ENCODE results near the gene TTC21A. TPM values are rescaled to one million over a fixed set of nuclear protein-coding genes. Genes with fewer than 3 reads are reported as not detected.
A peak's percentile ranks its signal among the peaks of the same experiment; 100 is the strongest.

Gene TTC21A
- total and polyA plus RNA-seq, 7 donors, result 0.60 to 7.1 (median 4.3) TPM

DNA sequence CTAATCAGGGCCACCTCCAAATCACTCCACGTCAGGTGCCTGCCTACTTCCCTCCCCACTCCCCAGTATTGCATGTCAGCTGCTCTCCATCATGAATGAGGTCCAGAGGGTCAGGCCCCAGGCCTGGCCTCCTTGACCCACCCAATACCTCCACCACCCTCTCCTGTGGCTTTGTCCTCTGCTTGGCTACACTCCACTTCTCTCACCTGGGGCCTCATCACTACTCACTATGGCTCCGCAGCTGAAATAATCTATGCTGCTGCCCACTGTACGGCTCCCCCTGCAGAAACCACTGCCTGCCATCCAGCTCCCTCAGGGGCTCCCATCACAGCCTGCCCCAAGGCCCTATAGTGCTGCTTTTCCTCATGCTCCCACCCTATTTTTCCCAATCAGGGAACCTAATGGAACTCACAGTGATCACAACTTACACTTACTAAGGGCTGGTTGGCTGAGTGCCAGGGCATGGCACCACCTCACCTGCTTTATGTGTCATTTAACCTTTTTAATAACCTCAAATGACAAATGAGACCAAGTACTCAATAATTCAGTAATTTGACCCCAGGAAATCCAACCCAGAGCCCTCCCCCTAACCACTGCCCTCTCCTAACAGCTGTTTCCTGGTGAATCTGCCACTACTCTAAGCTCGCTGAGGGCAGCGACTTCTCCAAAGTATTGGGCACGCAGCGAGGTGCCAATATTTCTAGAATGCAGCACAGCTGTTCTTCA lies 2.4 kb upstream of the TTC21A start:
- 89 to 90% methylated on average over 7 of the region's 7 CpGs for WGBS, 2 donors
- H3K4me3 ChIP-seq, result no peak overlapping the region

DNA sequence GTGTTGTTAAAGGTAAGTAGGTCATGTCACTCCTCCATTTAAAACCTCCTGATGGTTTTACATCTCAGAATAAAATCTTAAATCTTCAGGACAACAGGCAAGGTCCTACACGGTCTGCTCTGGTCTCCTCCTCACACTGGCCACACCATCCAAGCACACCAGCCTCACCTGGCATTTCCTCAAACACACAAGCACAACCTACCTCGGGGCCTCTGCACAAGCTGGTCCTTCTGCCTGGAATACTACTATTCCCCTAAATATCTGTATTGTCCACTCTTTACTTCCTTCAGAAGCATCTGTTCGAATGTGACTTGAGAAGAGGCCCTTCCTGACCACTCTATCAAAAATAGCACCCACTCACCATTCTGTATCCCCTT lies 1.8 kb upstream of the TTC21A start:
- peak overlapping the region in 2 of 4 donors; percentile 93 to 95 for H3K27ac ChIP-seq
- H3K27me3 ChIP-seq, result no peaks in the 10 kb centered on the region
- H3K4me1 ChIP-seq, result peaks cover 0 to 59% (median 43%) of the 10 kb centered on the region in 4 donors
- intact Hi-C loops (cut with DNase I), result loop anchor here (2.0 to 5.0 kb wide), 2 partner anchors 53 to 75 kb away; partner anchors contain the start of genes SCN11A and WDR48
- H3K9me3 ChIP-seq, result no peaks in the 10 kb centered on the region
- peaks cover 0 to 13% (median 0%) of the 10 kb centered on the region in 4 donors for H3K36me3 ChIP-seq
- TF ChIP-seq POLR2AphosphoS5 (IDR thresholded peaks at IDR 0.05) (no peak), POLR2A (IDR thresholded peaks at IDR 0.05) (no peak), EP300 (IDR thresholded peaks at IDR 0.05) (no peak)
- TF ChIP-seq, protein P1, sequence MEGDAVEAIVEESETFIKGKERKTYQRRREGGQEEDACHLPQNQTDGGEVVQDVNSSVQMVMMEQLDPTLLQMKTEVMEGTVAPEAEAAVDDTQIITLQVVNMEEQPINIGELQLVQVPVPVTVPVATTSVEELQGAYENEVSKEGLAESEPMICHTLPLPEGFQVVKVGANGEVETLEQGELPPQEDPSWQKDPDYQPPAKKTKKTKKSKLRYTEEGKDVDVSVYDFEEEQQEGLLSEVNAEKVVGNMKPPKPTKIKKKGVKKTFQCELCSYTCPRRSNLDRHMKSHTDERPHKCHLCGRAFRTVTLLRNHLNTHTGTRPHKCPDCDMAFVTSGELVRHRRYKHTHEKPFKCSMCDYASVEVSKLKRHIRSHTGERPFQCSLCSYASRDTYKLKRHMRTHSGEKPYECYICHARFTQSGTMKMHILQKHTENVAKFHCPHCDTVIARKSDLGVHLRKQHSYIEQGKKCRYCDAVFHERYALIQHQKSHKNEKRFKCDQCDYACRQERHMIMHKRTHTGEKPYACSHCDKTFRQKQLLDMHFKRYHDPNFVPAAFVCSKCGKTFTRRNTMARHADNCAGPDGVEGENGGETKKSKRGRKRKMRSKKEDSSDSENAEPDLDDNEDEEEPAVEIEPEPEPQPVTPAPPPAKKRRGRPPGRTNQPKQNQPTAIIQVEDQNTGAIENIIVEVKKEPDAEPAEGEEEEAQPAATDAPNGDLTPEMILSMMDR (IDR thresholded peaks at IDR 0.05), result no peak
- 68 to 81% methylated on average over 3 of the region's 3 CpGs for WGBS, 2 donors
- peak overlapping the region in 1 of 4 donors; percentile 98 for H3K4me3 ChIP-seq
- no peak for DNase-seq

More for the DNA sequence above, 2.4 kb upstream of the TTC21A start:
- no peaks in the 10 kb centered on the region for H3K27me3 ChIP-seq
- no peaks in the 10 kb centered on the region for H3K9me3 ChIP-seq
- peaks cover 0 to 59% (median 43%) of the 10 kb centered on the region in 4 donors for H3K4me1 ChIP-seq
- peaks cover 0 to 19% (median 2%) of the 10 kb centered on the region in 4 donors for H3K36me3 ChIP-seq
- intact Hi-C loops (cut with DNase I), result loop anchor here (5.0 kb wide), 1 partner anchor 53 kb away; the partner anchor contains the start of genes SCN11A and WDR48
- H3K27ac ChIP-seq, result peak overlapping the region in 2 of 4 donors; percentile 0 to 95
- TF ChIP-seq POLR2A (IDR thresholded peaks at IDR 0.05) (no peak), POLR2AphosphoS5 (IDR thresholded peaks at IDR 0.05) (no peak), EP300 (IDR thresholded peaks at IDR 0.05) (no peak)
- TF ChIP-seq, protein P1 (IDR thresholded peaks at IDR 0.05), result no peak
- DNase-seq, result no peak

DNA sequence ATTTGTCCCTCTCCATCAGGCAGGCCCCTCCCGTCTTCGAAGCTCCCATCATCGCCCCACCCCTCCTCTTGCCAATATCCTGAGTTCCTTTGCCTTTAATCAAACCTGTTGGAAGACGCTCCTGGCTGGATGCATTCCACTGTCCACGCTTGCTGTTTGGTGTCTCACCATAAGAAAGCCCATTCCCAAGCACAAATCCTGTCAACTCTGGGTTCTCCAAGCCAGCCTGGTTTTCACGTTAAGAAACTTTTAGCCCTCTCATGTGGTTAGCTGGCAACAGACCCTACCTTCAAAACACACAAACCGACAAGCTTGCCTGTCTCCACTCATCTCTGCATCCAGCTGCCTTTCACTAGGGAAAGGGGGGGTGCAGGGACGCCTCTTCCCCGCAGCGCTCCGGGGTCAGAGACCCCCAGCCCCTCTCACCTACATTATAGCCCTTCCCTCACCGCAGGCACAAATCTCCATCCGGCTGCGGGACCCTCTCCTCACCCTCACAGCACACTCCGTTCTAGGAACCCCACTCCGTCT lies 1.1 kb upstream of the TTC21A start:
- no peak for DNase-seq
- intact Hi-C loops (cut with DNase I), result loop anchor here (2.0 to 5.0 kb wide), 2 partner anchors 54 to 74 kb away; partner anchors contain the start of genes SCN11A and WDR48
- Histone ChIP-seq H3K4me3 (peak overlapping the region; percentile 75 to 98 (median 82)), H3K36me3 (peaks cover 0 to 11% (median 0%) of the 10 kb centered on the region in 4 donors), H3K27ac (peak overlapping the region; percentile 90 to 97 (median 94)), H3K27me3 (no peaks in the 10 kb centered on the region), H3K4me1 (peaks cover 0 to 57% (median 43%) of the 10 kb centered on the region in 4 donors), H3K9me3 (no peaks in the 10 kb centered on the region)
- TF ChIP-seq POLR2AphosphoS5 (IDR thresholded peaks at IDR 0.05) (no peak), POLR2A (IDR thresholded peaks at IDR 0.05) (no peak), EP300 (IDR thresholded peaks at IDR 0.05) (no peak)
- TF ChIP-seq, protein P1 (IDR thresholded peaks at IDR 0.05), result no peak
- 7 to 19% methylated on average over 16 of the region's 16 CpGs for WGBS, 2 donors

DNA sequence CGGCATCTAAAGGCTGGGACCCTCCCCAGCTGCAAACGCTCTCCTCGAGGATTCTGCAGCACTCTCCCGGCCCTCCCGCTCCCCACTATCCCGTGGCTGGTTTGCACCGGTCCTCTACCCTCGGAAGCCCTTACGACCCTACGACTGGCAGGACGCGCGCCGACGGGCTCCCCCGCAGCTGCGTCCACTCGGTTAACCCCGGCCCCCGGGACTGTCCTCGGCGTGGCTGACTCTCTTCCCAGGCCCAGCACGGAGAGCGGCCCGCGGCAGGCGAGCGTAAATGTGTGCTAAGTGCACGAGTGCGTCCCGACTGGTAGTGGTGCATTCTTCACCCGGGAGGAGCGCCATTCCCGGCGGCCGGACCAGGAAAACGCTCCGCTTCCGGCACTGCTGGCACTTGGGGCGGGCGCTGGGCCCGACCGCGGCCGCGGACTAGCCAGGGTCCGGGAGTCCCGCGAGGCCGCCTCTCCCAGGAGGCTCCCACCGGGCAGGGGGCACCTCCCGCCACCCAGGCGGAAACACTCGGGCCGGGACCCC lies 561 bp upstream of the TTC21A start:
- peaks cover 0 to 53% (median 43%) of the 10 kb centered on the region in 4 donors for H3K4me1 ChIP-seq
- peak; percentile 80 for DNase-seq
- H3K4me3 ChIP-seq, result peak overlapping the region; percentile 75 to 98 (median 82)
- no peaks in the 10 kb centered on the region for H3K9me3 ChIP-seq
- WGBS, 2 donors, result 1% methylated on average over 55 of the region's 55 CpGs
- intact Hi-C loops (cut with DNase I), result loop anchor here (1.0 to 5.0 kb wide), 3 partner anchors 44 to 74 kb away; partner anchors contain the start of genes SCN11A and WDR48
- peaks cover 0 to 10% (median 0%) of the 10 kb centered on the region in 4 donors for H3K36me3 ChIP-seq
- peak overlapping the region; percentile 90 to 97 (median 94) for H3K27ac ChIP-seq
- no peaks in the 10 kb centered on the region for H3K27me3 ChIP-seq
- no peak for TF ChIP-seq EP300 (IDR thresholded peaks at IDR 0.05)
- TF ChIP-seq, protein P1 (IDR thresholded peaks at IDR 0.05), result no peak
- TF ChIP-seq POLR2AphosphoS5 (IDR thresholded peaks at IDR 0.05), result peak in 2 of 4 donors; percentile 2 to 4

Data from sigmoid colon (tissue), 7 donors.